Measurements from ENCODE around the gene SMO. TPM values are rescaled to one million over a fixed set of nuclear protein-coding genes. Genes with fewer than 3 reads are reported as not detected.

The SMO gene
- total and polyA plus RNA-seq, 9 of the 15 experiments (the other 6 are each of a cell fraction or from before 2014, with no cell fraction given) = 0.05 to 0.13 (median 0.10) TPM; not detected in 5

GRCh38 chr7:129150199-129150996, 38.0 kb upstream of the SMO start (continued):
- TF ChIP-seq PREB (CRISPR knock-in tag; IDR thresholded peaks at IDR 0.05) (0 out of 2 replicates have a peak, but pooled peaks have one; percentile 26), ATF7 (IDR thresholded peaks at IDR 0.05) (peak; percentile 64; the same call in 1 of the 2 replicates), NFIC (IDR thresholded peaks at IDR 0.05) (peak; percentile 99), TEAD1 (CRISPR knock-in tag; IDR thresholded peaks at IDR 0.05) (peak in 1 of 2 experiments; percentile 88; a peak in 2 of 4 replicates), OTX1 (CRISPR knock-in tag; IDR thresholded peaks at IDR 0.05) (peak; percentile 87), BCL6 (CRISPR knock-in tag; IDR thresholded peaks at IDR 0.05) (peak; percentile 85), ELF2 (CRISPR knock-in tag; IDR thresholded peaks at IDR 0.05) (no peak), CEBPG (CRISPR knock-in tag; IDR thresholded peaks at IDR 0.05) (no peak), CEBPG (tag; conservative IDR thresholded peaks at IDR 0.05 in 1 of 2, IDR thresholded peaks at IDR 0.05 in 1 of 2) (no peak), E4F1 (CRISPR knock-in tag; IDR thresholded peaks at IDR 0.05; ENCODE audit: borderline replicate concordance) (no peak), TCF7 (IDR thresholded peaks at IDR 0.05; ENCODE audit: borderline replicate concordance) (no peak), CUX1 (CRISPR knock-in tag; IDR thresholded peaks at IDR 0.05) (peak; percentile 88), SMARCA4 (IDR thresholded peaks at IDR 0.05) (peak; percentile 94), ZHX1 (conservative IDR thresholded peaks at IDR 0.05; ENCODE audit: low read length) (no peak), DMBX1 (CRISPR knock-in tag; IDR thresholded peaks at IDR 0.05; ENCODE audit: borderline replicate concordance) (peak; percentile 91), ZEB2 (IDR thresholded peaks at IDR 0.05) (no peak), ZFPM2 (CRISPR knock-in tag; IDR thresholded peaks at IDR 0.05) (no peak)

Measured in K562 (cell line).